ENCODE measurements around the gene ACSM3. TPM values are rescaled to one million over a fixed set of nuclear protein-coding genes. Genes with fewer than 3 reads are reported as not detected.
A peak's percentile ranks its signal among the peaks of the same experiment; 100 is the strongest.
"Not testable (repeated sequence)": the region's sequence is repeated elsewhere in the genome, so short reads cannot be mapped to it uniquely, and the experiment has no call there.

The ACSM3 gene
- total RNA-seq, 3 donors from 2014 or later, result 0.80 to 60.2 (median 22.9) TPM

- no peaks in the 10 kb centered on the region for H3K9me3 ChIP-seq
- intact Hi-C loops (cut with DNase I; ENCODE audit: low total_unique reads), result no loop called here
- H3K36me3 ChIP-seq, result no peaks in the 10 kb centered on the region
- TF ChIP-seq POLR2A (IDR thresholded peaks at IDR 0.05) (no peak), POLR2AphosphoS5 (IDR thresholded peaks at IDR 0.05) (no peak), CTCF (IDR thresholded peaks at IDR 0.05) (no peak)
- H3K4me3 ChIP-seq, result no peak overlapping the region
- H3K27ac ChIP-seq, result no peak overlapping the region
- no peak for DNase-seq (ENCODE audit: low spot score in 2 of 2)
- no peaks in the 10 kb centered on the region for H3K4me1 ChIP-seq
- H3K27me3 ChIP-seq, result no peaks in the 10 kb centered on the region
Measured at GRCh38 chr16:20760346-20760745, 3.5 kb upstream of the ACSM3 start.

- Histone ChIP-seq H3K27ac (no peak overlapping the region), H3K27me3 (no peaks in the 10 kb centered on the region), H3K4me3 (no peak overlapping the region), H3K9me3 (no peaks in the 10 kb centered on the region), H3K36me3 (no peaks in the 10 kb centered on the region), H3K4me1 (no peaks in the 10 kb centered on the region)
- no peak for DNase-seq (ENCODE audit: low spot score in 2 of 2)
- TF ChIP-seq CTCF (IDR thresholded peaks at IDR 0.05), result no peak
- no peak for TF ChIP-seq POLR2A (IDR thresholded peaks at IDR 0.05)
- TF ChIP-seq POLR2AphosphoS5 (IDR thresholded peaks at IDR 0.05), result no peak
- intact Hi-C loops (cut with DNase I; ENCODE audit: low total_unique reads), result no loop called here
Measured at GRCh38 chr16:20761175-20761574, 2.6 kb upstream of the ACSM3 start.

GRCh38 chr16:20762404-20763123, 1.2 kb upstream of the ACSM3 start:
- no peak overlapping the region for H3K4me3 ChIP-seq

GRCh38 chr16:20764448-20764847, 634 bp downstream of the ACSM3 start:
- H3K9me3 ChIP-seq; DNase-seq (ENCODE audit: low spot score in 2 of 2); H3K27ac ChIP-seq; intact Hi-C loops (cut with DNase I; ENCODE audit: low total_unique reads); H3K4me1 ChIP-seq; H3K4me3 ChIP-seq; H3K36me3 ChIP-seq; H3K27me3 ChIP-seq: not testable (repeated sequence)

More at GRCh38 chr16:20762404-20763123, 1.2 kb upstream of the ACSM3 start:
- DNase-seq (ENCODE audit: low spot score in 2 of 2), result no peak
- Histone ChIP-seq H3K27me3 (no peaks in the 10 kb centered on the region), H3K27ac (peak overlapping the region in 1 of 2 donors; percentile 70), H3K36me3 (no peaks in the 10 kb centered on the region), H3K9me3 (no peaks in the 10 kb centered on the region), H3K4me1 (no peaks in the 10 kb centered on the region)
- TF ChIP-seq CTCF (IDR thresholded peaks at IDR 0.05) (no peak), POLR2AphosphoS5 (IDR thresholded peaks at IDR 0.05) (no peak), POLR2A (IDR thresholded peaks at IDR 0.05) (no peak)
- intact Hi-C loops (cut with DNase I; ENCODE audit: low total_unique reads), result no loop called here

GRCh38 chr16:20765732-20766131, 1.9 kb downstream of the ACSM3 start:
- TF ChIP-seq POLR2A (IDR thresholded peaks at IDR 0.05) (no peak), CTCF (IDR thresholded peaks at IDR 0.05) (no peak), POLR2AphosphoS5 (IDR thresholded peaks at IDR 0.05) (no peak)
- H3K27ac ChIP-seq, result no peak overlapping the region

More at GRCh38 chr16:20765732-20766131, 1.9 kb downstream of the ACSM3 start:
- no peak for DNase-seq (ENCODE audit: low spot score in 2 of 2)
- intact Hi-C loops (cut with DNase I; ENCODE audit: low total_unique reads), result no loop called here
- Histone ChIP-seq H3K4me1 (no peaks in the 10 kb centered on the region), H3K36me3 (no peaks in the 10 kb centered on the region), H3K27me3 (no peaks in the 10 kb centered on the region), H3K4me3 (no peak overlapping the region), H3K9me3 (no peaks in the 10 kb centered on the region)

Measured in breast epithelium (tissue), 4 donors.